ENCODE results near the gene SOX6. TPM values are rescaled to one million over a fixed set of nuclear protein-coding genes. Genes with fewer than 3 reads are reported as not detected.

Gene SOX6
- polyA plus RNA-seq, 1 donor: 25.0 TPM

- no peak for DNase-seq
These were observed 9.4 kb upstream of the SOX6 start for GRCh38 chr11:16365581-16366228.

DNA sequence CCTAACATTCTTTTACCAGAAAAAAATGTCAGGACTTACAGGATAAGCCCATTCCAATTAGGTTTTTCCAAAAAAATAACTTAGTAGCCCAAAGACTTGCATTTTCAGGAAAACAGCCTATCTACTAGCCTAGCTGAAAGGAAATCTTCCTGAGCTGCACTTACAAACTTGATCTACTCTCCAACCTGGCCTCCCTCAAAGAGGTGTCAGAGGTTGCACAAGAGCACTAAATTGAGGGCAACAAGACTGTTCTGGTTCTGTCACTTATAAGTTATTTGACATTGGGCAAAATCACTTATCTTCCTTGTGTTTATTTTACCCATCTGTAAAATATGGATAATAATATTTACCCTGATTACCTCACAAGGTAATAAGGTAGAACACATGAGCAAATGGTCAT lies 7.9 kb upstream of the SOX6 start:
- no peak for DNase-seq

DNA sequence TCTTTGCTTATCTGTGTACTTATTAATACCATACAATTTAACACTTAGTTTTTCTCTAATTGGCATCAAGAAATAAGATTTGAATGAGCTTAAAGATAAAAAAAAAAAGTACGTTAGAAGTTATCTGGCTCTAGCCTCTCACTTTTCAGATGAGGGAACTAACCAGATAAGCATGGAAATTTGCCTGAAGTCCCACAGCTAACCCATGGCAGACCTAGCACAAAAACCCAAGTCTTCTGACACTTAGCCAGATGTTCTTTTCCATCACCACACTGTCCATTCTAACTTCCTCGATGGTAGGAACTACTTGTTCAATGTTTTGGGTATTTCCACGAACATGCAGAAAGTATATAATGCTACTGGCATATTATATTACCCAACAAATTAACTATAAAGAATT lies 7.4 kb upstream of the SOX6 start:
- DNase-seq: no peak

DNA sequence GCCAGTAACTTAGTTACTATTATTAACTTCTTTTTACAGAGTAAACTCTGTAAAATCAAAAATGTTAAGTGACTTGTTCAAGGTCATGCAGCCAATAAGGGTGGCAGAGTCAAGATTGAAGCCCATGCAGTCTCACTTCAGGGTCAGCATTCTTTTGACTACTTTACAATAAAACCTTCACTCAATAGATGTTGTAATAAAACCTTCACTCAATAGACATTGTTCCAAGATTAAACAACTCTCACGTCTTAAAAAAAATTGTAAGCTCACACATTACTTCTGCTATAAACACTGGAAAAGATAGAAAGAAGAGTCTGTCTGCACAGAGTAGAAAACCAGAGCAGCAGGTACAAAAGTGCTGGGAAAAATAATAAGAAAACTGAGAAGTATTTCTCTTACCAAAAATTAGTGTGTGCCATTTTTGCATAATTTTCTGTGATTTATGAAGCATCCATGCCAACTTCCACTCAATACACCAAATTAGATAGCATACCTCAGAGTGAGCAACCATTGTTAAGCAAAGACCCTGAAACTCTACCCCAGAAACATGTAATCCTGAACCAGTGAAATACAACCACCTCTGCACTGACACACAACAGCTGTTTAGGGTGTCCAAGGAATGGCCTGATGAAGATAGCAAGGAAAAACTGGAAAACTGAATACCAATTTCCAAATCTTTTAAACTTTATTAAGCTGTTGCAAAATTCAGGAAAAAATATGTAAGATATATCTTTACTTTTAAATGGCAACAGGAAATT lies 4.9 kb upstream of the SOX6 start:
- peak; percentile 39 for DNase-seq

DNA sequence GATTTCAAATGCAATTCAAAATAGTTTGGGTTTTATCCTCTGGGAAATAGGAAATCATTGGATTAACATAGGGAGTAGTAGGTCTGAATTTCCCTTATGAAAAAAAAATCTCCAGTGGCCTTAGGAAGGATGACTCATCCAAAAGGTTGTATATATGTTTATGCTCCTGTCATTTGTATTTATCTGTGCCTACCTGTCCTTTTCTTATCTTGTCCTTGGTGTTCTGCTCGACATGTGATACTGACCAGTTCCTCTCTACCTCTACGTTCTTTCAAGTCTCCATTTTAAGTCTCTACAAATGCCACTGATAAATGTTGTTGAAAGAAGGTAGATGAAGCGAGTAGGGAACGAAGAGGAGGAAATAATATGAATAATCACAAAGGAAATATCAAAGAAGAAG lies 3.0 kb upstream of the SOX6 start:
- DNase-seq: no peak

DNA sequence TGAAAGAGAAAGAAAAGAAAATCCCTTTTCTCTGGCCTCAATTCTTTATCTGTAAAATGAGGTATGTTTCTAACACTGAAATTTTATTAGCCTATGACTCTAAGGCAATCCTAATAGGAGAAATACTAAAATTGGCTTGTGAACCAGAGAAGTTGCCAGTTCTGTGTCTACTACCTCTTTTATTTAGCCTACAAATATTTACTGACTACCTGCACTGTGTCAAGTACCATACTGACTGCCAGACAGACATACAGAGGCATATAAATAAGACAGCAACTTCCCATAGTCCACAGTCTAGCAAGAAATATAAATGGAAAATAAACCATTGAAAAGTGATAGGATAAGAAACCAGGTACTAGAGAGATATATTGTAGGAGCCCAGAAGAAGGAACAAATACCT lies 2.4 kb upstream of the SOX6 start:
- no peak for DNase-seq

GRCh38 chr11:16357775-16358174 lies 1.4 kb upstream of the SOX6 start:
- no peak for DNase-seq

DNA sequence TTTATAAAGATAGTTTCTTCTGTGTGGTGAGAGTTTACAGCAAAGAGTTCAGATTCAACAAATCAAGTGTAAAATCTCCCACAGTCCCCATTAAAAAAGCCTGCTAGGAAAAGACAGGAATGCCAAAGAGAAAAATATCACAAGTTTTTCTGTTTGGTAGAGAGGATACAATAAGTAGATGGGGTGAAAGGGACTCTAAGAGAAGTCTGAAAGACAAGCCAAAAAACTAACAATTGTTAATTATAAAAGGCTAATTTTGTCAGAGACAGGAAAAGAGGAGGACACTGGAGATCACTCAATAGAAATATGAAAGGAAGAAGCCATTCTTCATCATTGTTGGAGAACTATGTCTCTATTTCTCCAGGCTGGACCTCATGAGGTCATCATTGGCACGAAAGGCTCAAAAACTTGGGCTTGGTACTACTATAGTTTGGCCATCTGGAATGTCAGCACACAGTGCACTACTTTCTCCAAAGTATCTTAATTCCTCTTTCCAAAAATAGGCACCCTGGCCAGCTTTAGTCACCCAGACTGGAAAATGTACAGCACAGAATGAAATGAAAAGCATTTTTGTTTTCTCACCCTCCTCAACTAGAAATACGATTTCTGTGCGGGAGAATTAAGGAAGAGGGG lies 531 bp upstream of the SOX6 start:
- DNase-seq: no peak

- DNase-seq: no peak
These were observed 3.6 kb downstream of the SOX6 start for GRCh38 chr11:16352707-16353106.

DNA sequence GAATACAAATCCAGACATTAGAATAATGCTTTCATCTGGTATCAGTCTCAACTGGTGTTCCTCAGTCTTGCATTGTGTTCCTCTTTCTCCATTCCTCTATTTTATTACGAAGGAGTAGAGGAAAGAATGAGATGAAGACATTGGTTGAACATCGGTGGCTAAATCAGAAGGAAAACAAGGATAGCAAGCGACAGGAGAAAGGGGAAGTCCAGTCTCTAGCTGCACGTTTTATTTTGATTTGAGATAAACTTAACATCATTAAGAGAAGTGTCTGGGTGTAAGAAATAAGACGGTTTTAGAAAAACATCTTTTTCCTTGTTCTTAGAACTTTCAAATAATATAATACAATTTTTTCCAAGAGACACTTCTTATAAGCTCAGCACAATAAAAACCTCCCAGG lies 6.2 kb downstream of the SOX6 start:
- DNase-seq: no peak

DNA sequence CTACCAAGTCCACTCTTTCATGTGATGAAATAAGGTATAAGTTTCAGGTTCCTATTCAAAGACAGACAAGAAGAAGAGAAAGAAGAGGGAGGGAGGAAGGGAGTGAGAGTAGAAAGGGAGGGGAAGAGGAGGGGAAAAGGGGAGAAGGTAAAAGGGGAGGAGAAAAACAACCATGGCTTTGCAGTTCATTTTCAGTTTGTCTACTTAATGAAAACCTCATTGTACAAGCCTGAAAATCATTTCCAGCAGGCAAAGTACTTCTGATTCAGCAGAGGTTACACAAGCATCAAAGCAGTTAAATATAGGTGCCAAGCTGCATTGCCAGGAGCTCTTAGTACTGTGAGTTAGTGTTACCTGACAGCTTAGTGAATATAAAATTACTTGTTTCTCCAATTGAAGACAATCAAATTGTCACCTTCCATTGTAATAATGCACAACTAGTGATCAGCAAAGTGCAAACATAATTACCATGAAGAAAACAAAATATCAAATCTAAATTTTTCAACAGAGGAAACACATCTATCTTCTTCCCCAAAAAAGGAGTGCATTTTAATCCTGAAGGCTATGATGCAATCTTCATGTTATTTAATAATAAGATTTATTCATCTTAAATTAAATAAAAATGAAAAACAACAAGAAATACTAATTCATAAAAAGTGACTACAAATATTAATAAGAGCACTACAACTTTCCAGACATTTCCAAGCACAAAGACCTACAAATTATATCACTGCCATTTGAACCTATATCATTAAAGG lies 8.2 kb downstream of the SOX6 start:
- no peak for DNase-seq

DNA sequence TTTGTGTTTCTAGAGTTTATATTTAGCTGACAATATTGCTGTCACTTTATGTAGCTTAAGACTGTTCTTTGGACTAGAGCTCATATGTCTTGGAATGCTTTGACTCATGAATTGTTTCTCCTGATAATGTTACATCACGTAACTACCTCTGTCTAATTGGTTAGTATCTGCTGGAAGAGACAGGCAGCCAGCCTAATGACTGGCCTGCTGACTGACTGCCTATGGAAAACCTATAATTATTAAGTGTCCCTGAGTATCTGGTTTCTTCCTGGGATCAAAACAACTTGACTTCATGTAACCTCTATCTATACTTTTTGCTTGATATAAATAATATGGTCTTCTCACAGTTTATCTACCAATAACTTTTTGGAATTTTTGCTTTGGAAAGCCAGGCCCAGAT lies 9.4 kb downstream of the SOX6 start:
- DNase-seq: no peak

- DNase-seq: no peak
These were observed 14.5 kb downstream of the SOX6 start for GRCh38 chr11:16341853-16342252.

- no peak for DNase-seq
These were observed 18.0 kb downstream of the SOX6 start for GRCh38 chr11:16338393-16338792.

DNA sequence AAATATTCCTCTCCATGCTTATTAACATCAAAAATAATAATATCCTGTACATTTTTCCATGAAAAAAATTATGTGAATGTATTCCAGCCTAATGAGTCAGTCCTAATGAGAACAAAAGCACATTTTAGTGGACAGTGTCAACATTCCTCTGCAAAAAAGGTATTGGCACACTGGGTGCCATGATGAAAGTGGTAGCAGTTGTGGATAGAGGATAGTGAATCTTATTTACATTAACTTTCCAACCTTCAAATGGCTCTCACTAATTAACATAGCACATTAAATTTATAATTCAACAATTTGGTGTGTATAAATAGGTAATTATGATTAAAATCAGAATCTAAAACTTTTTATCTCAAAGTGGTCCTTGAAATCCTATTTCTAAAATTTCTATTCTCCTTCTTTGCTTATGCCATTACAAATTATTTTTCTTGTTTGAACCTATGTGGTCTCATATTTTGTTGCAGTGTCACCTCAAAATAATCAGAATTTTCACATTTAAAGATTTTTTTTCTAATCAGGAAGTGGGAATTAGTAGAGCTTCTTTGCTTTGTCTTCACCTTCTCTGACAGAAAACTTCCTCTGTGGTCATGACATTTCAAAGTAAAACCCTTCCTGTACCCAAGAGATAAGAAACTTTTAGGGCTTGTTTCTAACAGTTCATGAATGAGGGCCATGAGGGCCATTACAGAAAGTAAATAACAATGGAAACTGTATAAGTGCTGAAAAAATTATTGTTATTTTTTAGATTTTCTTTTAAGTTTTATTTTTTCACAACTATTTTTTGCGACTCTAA lies 18.7 kb downstream of the SOX6 start:
- DNase-seq: no peak

GRCh38 chr11:16336721-16337120 lies 19.6 kb downstream of the SOX6 start:
- no peak for DNase-seq

DNA sequence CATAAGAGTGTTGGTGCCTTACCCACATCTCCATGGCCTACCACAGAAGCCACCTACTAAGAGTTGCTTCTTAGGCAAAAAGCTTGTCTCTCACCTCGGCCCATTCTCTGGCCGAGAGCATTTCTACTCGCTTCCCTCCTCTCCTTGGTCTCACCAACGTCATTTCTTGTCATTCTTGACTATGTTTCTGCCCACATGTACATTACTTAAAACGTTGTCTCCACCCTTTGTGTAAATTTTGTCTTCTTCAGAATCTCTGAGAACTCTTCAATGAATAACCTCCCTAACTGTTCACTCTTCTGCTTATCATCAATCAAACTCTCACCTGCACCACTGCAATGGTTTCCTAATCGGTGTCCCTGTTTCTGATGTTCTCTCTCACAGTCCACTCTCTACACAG lies 20.1 kb downstream of the SOX6 start:
- DNase-seq: no peak

- DNase-seq: no peak
These were observed 20.9 kb downstream of the SOX6 start for GRCh38 chr11:16335236-16335962.

- DNase-seq: no peak
These were observed 29.6 kb downstream of the SOX6 start for GRCh38 chr11:16326679-16327297.

GRCh38 chr11:16322190-16322589 lies 34.2 kb downstream of the SOX6 start:
- no peak for DNase-seq

GRCh38 chr11:16321148-16321547 lies 35.2 kb downstream of the SOX6 start:
- no peak for DNase-seq

Data from left kidney (tissue), 2 donors.